Pulmonary artery endothelial cell (primary cell): Measurements from ENCODE around the gene OXSR1. TPM values are rescaled to one million over a fixed set of nuclear protein-coding genes. Genes with fewer than 3 reads are reported as not detected.
A peak's percentile ranks its signal among the peaks of the same experiment; 100 is the strongest.
"Not testable (repeated sequence)": the region's sequence is repeated elsewhere in the genome, so short reads cannot be mapped to it uniquely, and the experiment has no call there.

Experiments
- DNase-seq: peaks from one replicate; pipeline ENCODE4 v3.0.0-alpha.2; 2011; ENCODE audit warnings: low read depth, low spot score
- total RNA-seq: library from RNA; depleted of rRNA; stranded (reverse); fragments of >200 nt; gene quantifications from 2 replicates; pipeline ENCODE4 v1.2.3, GENCODE V29; 2014

Gene OXSR1
- total RNA-seq, 1 donor from 2014 or later: 36.6 TPM

DNA sequence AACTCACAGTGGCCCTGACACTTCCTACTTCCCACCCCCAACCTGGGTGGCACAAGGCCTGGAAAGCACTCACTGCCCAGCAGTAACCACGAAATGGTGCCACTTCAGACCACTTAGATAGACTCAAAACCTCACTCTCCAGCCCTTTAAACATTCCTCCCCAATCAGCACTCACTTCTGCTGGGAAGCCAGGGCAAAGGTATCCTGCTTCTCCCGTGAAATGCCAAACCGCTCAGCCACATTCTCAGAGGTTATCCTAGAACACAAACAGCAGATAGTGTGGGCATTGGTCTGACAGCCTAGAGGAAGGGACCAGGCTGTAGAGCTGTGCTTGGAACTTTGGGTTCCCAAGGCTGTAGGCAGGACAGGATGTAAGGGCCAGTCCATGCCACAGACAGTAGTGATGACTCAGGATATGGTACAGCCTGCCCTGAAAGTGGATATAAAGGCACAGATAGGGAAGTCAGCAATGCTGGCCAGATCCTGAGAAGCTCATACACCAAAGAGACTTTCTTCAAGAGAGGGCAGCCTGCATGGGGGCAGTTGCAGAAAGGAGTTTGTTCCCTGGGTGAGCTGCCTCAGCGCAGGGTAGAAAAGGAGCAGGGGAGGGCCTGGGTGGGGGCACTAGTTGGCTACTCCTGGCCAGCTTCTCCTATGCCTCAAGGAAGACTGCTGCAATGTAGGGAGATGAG is 37.6 kb upstream of the OXSR1 start:
- DNase-seq: no peak

DNA sequence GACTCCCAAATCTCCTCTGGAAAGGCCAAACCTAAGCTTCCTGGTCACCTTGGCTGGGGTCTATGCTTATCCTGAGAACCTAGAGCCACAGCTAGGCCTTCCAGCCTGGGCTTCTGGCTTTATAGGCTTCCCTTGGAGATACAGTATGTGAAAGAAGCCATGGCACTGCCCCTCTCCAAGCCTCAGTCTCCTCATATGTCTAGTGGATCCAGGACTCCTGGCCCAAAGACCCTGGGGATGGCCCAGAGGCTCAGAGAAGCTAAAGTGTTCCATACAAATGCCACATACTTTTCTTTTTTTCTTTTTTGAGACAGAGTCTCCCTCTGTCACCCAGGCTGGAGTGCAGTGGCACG is 37.1 kb upstream of the OXSR1 start:
- no peak for DNase-seq

DNA sequence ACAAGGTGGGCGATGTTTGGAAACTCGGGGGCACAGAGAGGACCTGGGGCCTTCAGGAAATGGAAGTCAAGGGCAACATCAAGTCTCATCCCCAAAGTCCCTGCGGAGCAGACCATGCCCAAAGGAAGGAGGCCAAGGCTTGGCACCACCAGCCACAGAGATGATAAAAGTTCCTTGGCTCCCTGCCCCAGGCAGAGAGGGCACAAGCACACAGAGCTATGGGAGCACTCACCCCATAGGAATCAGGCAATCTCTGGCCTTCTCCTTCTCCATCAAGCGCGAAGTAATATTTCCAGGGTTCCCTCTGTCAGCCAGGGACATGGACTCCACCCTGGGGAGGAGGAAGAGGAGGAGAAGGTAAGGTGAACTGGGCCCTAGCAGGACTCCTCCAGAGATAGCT is 36.3 kb upstream of the OXSR1 start:
- DNase-seq: no peak

DNA sequence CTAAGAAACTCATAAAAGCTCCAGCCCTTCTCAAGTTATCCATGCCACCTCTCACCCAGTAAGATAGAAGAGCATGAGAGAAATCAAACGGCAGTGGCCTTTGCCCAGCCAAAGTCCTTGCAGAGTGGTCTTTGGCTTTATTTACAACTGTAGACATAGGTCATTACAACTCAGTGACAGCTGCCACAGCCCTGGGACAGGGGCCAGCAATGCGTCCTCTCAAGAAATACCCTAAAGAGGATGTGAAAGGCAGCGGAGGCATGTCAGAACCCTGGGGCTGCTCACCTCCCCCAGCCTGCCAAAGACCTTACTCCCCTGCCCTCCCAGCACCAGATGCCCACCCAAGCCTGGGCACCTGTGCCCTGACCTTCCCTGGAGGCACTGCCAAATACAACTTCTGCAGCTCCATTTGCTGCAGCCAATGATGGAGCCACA is 34.7 kb upstream of the OXSR1 start:
- DNase-seq: no peak

DNA sequence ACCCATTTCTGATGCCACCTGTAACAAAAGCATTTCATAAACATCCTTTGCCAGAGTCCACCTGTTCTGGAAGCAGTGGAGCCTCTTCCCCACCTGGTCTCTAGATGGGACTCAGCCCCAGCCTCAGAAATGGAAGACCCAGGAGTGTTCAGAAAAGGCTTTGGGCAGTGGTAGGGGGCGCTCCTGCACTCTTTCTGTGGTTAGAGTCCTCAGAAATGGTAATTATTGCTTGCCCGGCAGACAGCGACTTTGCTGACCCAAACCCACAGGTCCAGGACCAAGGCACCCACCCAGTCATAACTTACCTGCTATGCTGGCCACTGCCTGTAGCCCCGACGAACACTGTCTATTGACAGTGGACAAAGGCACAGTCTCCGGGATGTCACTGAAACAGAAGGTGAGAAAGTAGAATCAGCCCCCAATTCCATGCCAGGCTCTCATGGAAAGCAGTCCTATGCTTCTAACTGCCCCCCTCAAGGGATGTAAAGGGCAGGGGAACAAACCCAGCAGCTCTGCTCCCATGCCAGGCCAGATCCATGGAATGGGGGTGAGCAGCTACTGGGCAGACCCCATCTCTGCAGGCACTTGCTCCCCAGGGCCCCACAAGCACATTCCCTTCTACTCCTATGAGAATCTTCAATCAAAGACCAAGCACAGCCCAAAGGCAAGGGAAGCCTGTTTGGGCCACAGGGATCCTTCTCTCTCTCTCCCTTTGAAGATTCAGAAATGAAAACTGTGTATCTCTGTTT is 33.5 kb upstream of the OXSR1 start:
- no peak for DNase-seq

DNA sequence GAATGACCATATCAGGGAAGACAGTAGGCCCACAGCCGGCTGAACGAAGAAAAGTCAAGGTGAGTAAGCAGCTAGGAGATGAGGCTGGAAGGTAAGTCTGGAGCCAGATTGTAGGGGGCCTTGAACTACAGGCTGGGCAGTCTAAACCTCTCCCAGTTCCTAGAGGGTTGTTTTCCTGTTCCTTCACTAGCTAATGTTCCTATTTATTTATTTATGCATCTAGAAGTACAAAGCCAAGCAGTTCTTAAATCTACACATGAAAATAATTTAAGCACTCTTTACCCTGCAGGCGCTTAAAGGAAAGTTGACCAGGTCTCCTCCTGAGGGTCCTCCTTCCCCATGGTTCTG is 32.2 kb upstream of the OXSR1 start:
- DNase-seq: no peak

DNA sequence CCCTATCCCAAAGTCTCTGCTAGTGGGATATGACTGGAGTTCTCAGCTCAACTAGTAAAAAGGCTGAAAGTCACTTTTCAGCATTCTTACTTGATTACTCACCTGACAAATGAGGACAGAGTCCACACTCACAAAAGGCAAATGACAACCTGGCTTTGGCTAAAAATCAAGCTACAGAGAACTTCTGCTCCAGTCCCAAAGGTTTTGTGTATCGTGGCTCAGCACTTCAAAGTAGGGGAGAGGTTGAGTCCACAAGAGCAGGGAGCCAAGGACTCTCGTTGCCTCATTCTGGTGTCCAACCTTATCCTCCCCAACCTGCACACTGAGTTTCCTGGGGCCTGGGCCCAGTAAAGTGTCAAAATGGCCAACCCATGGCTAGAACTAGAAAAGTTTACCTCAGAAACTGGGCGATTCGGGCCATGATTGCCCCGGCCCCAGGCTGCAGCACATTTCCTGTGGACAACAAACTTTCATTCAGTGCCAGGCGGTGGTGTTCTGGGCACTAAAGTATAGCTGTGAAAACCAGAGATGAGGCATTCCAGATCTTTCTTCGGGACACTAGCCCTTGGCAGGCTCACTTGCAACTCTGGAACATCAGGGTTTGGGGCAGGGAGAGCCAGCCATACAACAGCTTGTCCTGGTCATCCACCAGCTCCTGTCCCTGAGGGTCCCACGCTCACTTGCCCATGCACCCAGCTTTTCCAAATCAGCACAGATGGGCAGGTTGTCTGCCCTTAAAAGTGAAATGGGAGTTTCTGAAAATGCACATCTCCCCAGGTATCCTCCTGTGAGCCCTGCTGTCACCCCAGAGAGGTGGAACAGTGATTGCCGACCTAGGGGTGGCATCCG is 31.6 kb upstream of the OXSR1 start:
- DNase-seq: no peak

DNA sequence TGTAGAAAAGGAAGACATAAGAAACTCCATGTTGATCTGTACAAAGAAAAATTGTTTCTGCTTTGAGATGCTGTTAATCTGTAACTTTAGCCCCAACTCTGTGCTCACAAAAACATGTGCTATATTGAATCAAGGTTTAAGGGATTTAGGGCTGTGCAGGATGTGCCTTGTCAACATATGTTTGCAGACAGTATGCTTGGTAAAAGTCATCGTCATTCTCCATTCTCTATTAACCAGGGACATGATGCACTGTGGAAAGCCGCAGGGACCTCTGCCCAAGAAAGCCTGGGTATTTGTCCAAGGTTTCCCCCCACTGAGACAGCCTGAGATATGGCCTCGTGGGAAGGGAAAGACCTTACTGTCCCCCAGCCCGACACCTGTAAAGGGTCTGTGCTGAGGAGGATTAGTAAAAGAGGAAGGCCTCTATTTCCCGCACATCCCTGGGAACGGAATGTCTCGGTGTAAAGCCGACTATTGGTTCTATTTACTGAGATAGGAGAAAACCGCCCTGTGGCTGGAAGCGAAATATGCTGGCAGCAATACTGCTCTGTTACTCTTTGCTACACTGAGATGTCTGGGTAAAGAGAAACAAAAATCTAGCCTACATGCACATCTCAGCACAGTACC is 30.7 kb upstream of the OXSR1 start:
- not testable (repeated sequence) for DNase-seq

DNA sequence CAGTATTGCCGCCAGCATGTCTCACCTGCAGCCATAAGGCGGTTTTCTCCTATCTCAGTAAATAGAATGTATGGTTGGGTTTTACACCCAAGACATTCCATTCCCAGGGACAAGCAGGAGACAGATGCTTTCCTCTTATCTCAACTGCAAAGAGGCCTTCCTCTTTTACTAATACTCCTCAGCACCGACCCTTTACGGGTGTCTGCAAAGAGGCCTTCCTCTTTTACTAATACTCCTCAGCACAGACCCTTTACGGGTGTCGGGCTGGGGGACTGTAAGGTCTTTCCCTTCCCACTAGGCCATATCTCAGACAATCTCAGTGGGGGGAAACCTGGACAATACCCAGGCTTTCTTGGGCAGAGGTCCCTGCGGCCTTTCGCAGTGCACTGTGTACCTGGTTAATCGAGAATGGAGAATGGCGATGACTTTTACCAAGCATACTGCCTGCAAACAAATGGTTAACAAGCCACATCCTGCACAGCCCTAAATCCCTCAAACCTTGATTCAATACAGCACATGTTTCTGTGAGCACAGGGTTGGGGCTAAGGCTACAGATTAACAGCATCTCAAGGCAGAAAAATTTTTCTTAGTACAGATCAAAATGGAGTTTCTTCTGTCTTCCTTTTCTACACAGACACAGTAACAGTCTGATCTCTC is 29.6 kb upstream of the OXSR1 start:
- not testable (repeated sequence) for DNase-seq

DNA sequence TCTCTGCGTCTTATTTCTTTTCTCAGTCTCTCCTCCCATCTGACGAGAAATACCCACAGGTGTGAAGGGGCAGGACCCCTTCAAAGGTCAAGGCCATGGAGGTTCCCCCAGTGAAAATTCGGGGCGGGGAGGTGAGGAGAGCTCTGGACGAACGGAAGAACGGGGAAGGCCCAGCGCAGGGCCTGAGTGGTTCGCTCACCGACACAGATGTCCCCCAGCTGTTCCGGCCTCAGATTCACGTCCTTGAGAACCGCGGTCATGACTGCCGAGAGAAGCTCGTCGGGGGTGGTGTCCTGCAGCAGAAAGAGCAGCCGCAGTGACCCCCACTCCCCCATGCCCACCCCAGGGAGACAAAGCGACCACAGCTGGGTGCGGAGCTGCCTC is 29.0 kb upstream of the OXSR1 start:
- no peak for DNase-seq

DNA sequence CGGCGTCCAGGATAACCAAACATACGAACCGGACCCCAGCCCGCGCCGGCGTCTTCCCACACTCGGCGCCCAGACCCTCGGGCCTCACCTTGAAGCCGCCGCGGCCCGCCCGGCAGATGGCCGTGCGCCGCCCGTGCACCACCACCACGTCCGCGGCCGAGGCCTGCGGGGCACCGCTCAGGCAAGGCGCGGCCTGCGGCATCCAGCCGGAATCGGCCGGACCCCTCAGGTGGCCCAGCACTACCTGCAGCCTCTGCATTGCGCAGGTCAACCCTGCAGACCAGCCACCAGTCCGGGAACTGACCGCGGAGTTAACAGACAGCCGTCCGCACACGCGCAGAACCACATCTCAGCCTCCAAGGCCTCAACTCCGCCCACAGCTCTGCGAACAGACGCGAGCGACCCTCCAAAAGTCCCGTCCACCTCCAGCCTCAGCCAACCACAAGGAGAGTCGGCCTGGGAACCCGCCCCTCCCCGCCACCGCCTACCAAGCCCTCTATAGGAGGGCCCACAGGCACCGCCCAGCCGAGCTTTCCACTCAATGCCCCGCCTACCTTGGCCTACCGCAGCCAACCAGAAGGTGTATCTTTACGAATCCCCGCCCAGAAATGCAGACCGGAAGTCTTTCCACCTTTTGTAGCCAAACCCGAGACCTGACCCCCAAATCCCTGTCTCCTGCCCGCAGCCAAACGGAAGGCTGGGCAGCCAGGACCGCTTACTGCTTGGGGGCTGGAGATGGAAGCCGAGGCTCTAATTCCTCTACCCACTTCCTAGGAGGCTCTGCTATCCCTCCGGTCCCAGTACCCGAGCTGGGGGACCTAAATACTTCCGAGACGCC is 28.3 kb upstream of the OXSR1 start, which contains the start of gene ACAA1:
Gene ACAA1, minus strand, starts transcription at position 351 of the 838 bp plus-strand sequence. Its CDS starts 92 bp downstream, at position 259.
- peak; percentile 98 for DNase-seq

DNA sequence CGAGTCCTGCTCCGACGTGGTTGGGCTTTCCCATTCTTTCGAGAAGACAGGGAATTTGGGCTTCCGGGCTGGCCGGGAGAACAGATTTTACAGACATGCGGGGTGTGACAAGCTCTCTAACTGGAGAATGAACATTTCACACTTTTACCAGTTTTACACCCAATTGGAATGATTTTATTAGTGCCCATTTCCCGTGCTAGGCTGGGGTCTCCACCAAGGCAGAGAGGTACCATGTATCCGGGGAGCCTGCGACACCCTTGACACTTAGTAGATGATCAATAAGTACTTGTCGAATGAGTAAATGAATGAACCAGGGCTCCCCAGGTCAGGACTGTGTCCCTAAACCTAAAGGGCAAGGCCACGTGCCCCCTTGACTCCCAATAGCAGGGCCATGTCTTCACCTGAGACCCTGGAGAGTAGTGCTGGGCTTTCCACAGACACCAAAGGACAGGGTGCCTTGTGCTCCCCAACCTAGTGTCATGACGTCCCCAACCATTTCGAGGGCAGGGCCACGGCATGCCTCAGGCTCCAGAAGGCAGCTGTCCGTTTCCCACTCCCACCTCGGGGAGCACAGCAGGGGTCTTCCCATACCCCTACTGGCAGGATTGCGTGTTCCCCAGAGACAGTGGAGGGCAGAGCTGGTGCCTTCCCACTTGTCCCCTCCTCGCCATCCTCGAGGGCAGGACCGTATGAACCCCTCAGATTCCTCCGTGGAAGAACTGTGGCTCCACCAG is 27.6 kb upstream of the OXSR1 start:
- no peak for DNase-seq

DNA sequence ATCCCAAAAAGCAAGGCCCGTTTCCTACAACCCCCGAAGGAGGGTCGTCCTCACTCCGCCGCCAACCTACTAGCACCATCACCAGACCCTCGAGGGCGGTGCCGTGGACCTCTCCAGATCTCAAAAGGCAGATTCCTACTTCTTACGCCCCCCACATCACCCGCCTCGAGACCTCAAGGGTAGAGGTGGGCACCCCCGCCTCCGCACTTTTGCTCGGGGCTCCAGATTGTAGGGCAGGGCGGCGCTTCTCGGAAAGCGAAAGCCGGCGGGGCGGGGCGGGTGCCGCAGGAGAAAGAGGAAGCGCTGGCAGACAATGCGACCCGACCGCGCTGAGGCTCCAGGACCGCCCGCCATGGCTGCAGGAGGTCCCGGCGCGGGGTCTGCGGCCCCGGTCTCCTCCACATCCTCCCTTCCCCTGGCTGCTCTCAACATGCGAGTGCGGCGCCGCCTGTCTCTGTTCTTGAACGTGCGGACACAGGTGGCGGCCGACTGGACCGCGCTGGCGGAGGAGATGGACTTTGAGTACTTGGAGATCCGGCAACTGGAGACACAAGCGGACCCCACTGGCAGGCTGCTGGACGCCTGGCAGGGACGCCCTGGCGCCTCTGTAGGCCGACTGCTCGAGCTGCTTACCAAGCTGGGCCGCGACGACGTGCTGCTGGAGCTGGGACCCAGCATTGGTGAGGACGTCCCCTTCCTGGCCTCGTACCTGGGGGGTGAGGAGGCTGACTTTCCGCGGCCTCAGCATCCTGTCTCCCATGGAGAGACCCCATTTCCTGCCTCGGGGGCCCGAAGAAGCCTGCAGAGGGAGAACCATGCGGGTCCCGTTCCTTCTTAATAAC is 26.8 kb upstream of the OXSR1 start, which contains the start of gene MYD88:
Gene MYD88, plus strand, starts transcription at position 313 of the 842 bp plus-strand sequence. Its CDS starts 40 bp downstream, at position 353.
- DNase-seq: no peak

DNA sequence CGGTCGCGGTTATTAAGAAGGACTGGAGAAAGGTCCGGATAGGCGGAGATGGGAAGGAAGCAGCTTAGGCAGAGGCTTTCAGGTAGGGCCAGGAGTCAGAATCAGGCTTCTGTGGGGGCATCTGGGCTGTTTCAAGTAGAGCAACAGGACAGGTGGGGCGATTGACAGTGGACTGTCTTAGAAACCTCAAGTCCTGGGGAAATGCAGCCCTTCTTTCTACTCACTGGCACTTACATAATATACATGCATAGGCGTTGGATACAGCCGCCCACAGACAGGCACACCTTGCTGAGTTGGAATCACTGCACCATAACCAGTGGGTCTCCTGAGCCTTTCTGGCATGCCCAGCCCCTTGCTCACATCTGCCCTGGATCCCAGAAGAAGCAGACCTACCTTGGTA is 26.1 kb upstream of the OXSR1 start:
- no peak for DNase-seq

DNA sequence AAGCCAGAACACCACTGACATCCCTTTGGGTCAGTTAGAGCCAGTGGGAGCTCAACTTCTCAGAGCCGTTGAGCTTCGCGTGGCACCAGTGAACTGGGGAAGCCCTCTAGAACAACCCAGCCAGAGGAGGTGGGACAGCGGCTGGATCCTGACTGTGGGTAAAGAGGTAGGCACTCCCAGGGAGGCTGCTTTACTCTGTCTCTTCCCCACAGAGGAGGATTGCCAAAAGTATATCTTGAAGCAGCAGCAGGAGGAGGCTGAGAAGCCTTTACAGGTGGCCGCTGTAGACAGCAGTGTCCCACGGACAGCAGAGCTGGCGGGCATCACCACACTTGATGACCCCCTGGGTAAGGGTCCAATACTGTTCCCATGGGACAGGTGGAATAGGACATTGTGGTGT is 25.7 kb upstream of the OXSR1 start:
- no peak for DNase-seq

DNA sequence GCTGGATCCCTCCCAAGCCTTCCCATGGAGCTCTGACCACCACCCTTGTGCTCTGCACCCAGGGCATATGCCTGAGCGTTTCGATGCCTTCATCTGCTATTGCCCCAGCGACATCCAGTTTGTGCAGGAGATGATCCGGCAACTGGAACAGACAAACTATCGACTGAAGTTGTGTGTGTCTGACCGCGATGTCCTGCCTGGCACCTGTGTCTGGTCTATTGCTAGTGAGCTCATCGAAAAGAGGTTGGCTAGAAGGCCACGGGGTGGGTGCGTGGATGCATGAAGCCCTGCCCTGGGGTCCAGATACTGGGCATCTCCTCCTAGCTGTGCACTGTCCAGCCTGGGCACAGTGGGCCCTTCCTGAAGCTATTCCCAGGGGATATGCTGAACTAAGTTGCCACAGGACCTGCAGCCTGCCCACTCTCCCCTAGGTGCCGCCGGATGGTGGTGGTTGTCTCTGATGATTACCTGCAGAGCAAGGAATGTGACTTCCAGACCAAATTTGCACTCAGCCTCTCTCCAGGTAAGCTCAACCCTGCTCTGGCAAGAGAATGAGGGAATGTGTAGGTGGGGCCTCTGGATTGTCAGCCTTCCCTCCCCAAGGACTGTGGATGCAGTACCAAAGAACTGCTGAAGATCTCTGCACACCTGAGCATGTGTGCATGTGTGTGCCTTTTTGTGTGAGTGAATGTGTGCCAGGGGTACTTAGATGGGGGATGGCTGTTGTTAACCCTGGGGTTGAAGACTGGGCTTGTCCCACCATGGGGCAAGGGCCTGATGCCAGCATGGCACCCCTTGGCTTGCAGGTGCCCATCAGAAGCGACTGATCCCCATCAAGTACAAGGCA is 24.8 kb upstream of the OXSR1 start:
- no peak for DNase-seq

DNA sequence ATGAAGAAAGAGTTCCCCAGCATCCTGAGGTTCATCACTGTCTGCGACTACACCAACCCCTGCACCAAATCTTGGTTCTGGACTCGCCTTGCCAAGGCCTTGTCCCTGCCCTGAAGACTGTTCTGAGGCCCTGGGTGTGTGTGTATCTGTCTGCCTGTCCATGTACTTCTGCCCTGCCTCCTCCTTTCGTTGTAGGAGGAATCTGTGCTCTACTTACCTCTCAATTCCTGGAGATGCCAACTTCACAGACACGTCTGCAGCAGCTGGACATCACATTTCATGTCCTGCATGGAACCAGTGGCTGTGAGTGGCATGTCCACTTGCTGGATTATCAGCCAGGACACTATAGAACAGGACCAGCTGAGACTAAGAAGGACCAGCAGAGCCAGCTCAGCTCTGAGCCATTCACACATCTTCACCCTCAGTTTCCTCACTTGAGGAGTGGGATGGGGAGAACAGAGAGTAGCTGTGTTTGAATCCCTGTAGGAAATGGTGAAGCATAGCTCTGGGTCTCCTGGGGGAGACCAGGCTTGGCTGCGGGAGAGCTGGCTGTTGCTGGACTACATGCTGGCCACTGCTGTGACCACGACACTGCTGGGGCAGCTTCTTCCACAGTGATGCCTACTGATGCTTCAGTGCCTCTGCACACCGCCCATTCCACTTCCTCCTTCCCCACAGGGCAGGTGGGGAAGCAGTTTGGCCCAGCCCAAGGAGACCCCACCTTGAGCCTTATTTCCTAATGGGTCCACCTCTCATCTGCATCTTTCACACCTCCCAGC is 24.0 kb upstream of the OXSR1 start:
- DNase-seq: no peak
